WTC11 (cell line): ENCODE measurements around the gene ARHGAP44. TPM values are rescaled to one million over a fixed set of nuclear protein-coding genes. Genes with fewer than 3 reads are reported as not detected.

ENCODE experiments used
- ATAC-seq: fragments of 200-7000 bp; cut with Tn5 transposase; 2 replicates; pipeline ENCODE4 v1.10.0; 2021; ENCODE audit warnings: mild to moderate bottlenecking, moderate library complexity
- CTCF ChIA-PET: fragments of 300-600 bp; sonication (Branson Sonifier 250); formaldehyde crosslinking; loops from one replicate; lab custom pipeline; 2021; ENCODE audit warnings: antibody characterized with exemption; lab: Charles Lee
- POLR2A ChIA-PET: fragments of 350-600 bp; sonication (Branson Sonifier 250); formaldehyde crosslinking; loops from one replicate; lab custom pipeline; 2021; ENCODE audit warnings: antibody characterized with exemption; lab: Charles Lee
- DNase-seq: peaks from one replicate; pipeline ENCODE4 v3.0.0; 2021; ENCODE audit warnings: low spot score
- H3K27ac Mint-ChIP-seq: 2 replicates; pipeline ENCODE4 v1.8.0; 2021; ENCODE audit warnings: mixed read lengths
- H3K27me3 Mint-ChIP-seq: 2 replicates; pipeline ENCODE4 v1.8.0; 2021; ENCODE audit warnings: low read depth, mild to moderate bottlenecking, moderate library complexity, mixed read lengths
- H3K36me3 Mint-ChIP-seq: 2 replicates; pipeline ENCODE4 v1.8.0; 2021; ENCODE audit warnings: mixed read lengths
- H3K4me1 Mint-ChIP-seq: 2 replicates; pipeline ENCODE4 v1.8.0; 2022; ENCODE audit warnings: mixed read lengths
- H3K4me3 Mint-ChIP-seq: 2 replicates; pipeline ENCODE4 v1.8.0; 2021; ENCODE audit warnings: mild to moderate bottlenecking, moderate library complexity, mixed read lengths
- H3K9me3 Mint-ChIP-seq: 2 replicates; pipeline ENCODE4 v1.8.0; 2021; ENCODE audit warnings: mixed read lengths
- AR ChIP-seq: fragments of 250-450 bp; sonication (Bioruptor Pico); IDR thresholded peaks from 2 replicates; pipeline ENCODE4 v1.9.0; 2021; ENCODE audit warnings: mild to moderate bottlenecking
- ATF2 ChIP-seq: sonication (generic); formaldehyde crosslinking; IDR thresholded peaks from 2 replicates; pipeline ENCODE4 v1.8.1; 2022; ENCODE audit warnings: low read depth, missing genetic modification reagents, borderline replicate concordance
- CBFB ChIP-seq: sonication (generic); formaldehyde crosslinking; IDR thresholded peaks from 2 replicates; pipeline ENCODE4 v1.8.1; 2022; ENCODE audit warnings: mild to moderate bottlenecking, low read depth, missing genetic modification reagents
- CDX4 ChIP-seq: fragments of 250-450 bp; sonication (Bioruptor Pico); IDR thresholded peaks from 2 replicates; pipeline ENCODE4 v1.9.0; 2021; ENCODE audit warnings: moderate library complexity, mild to moderate bottlenecking, inconsistent platforms, borderline replicate concordance
- ESRRA ChIP-seq: sonication (generic); formaldehyde crosslinking; IDR thresholded peaks from 2 replicates; pipeline ENCODE4 v1.8.1; 2022; ENCODE audit warnings: mild to moderate bottlenecking, missing genetic modification reagents, borderline replicate concordance
- FOXK1 ChIP-seq: sonication (generic); formaldehyde crosslinking; IDR thresholded peaks from 2 replicates; pipeline ENCODE4 v1.8.0; 2022; ENCODE audit warnings: mild to moderate bottlenecking, moderate library complexity, missing genetic modification reagents
- GABPB1 ChIP-seq: sonication (generic); formaldehyde crosslinking; IDR thresholded peaks from 2 replicates; pipeline ENCODE4 v1.8.1; 2023; ENCODE audit warnings: mild to moderate bottlenecking, missing genetic modification reagents
- HMGXB4 ChIP-seq: sonication (generic); formaldehyde crosslinking; IDR thresholded peaks from 2 replicates; pipeline ENCODE4 v1.8.1; 2023; ENCODE audit warnings: mild to moderate bottlenecking, moderate library complexity, missing genetic modification reagents
- IRF1 ChIP-seq: sonication (generic); formaldehyde crosslinking; IDR thresholded peaks from 2 replicates; pipeline ENCODE4 v1.8.0; 2023; ENCODE audit warnings: missing genetic modification reagents
- NFATC4 ChIP-seq: fragments of 250-450 bp; sonication (Bioruptor Pico); IDR thresholded peaks from 2 replicates; pipeline ENCODE4 v1.9.0; 2021; ENCODE audit warnings: mild to moderate bottlenecking
- NFYB ChIP-seq: sonication (generic); formaldehyde crosslinking; conservative IDR thresholded peaks from 2 replicates; pipeline ENCODE4 v1.8.0; 2022; ENCODE audit warnings: low read depth, missing genetic modification reagents
- NR1H2 ChIP-seq: sonication (generic); formaldehyde crosslinking; IDR thresholded peaks from 2 replicates; pipeline ENCODE4 v1.9.0; 2021; ENCODE audit warnings: mild to moderate bottlenecking, moderate library complexity, missing genetic modification reagents
- NR2C2 ChIP-seq: sonication (generic); formaldehyde crosslinking; IDR thresholded peaks from 2 replicates; pipeline ENCODE4 v1.8.0; 2022; ENCODE audit warnings: mild to moderate bottlenecking, missing genetic modification reagents
- NR3C1 ChIP-seq: sonication (generic); formaldehyde crosslinking; conservative IDR thresholded peaks from 2 replicates; pipeline ENCODE4 v1.8.1; 2023; ENCODE audit warnings: low read depth, mild to moderate bottlenecking, missing genetic modification reagents
- OVOL2 ChIP-seq: fragments of 250-450 bp; sonication (Bioruptor Pico); IDR thresholded peaks from 2 replicates; pipeline ENCODE4 v1.9.0; 2021; ENCODE audit warnings: mild to moderate bottlenecking, borderline replicate concordance
- TCF7 ChIP-seq: sonication (generic); formaldehyde crosslinking; IDR thresholded peaks from 2 replicates; pipeline ENCODE4 v1.8.0; 2022; ENCODE audit warnings: mild to moderate bottlenecking, low read depth, missing genetic modification reagents, moderate library complexity
- ZNF121 ChIP-seq: sonication (generic); formaldehyde crosslinking; IDR thresholded peaks from 2 replicates; pipeline ENCODE4 v1.8.0; 2023; ENCODE audit warnings: missing genetic modification reagents
- ZNF416 ChIP-seq: fragments of 250-450 bp; sonication (Bioruptor Pico); IDR thresholded peaks from 2 replicates; pipeline ENCODE4 v1.9.0; 2021; ENCODE audit warnings: mild to moderate bottlenecking, inconsistent platforms
- total RNA-seq: library from RNA; stranded (reverse); gene quantifications from 3 replicates; pipeline ENCODE4 v1.2.3, GENCODE V29; 2021
- TF ChIP-seq, protein P1 (sequence below): sonication (generic); formaldehyde crosslinking; IDR thresholded peaks from 2 replicates; pipeline ENCODE4 v1.8.0; 2022; ENCODE audit warnings: missing genetic modification reagents
- TF ChIP-seq, protein P2 (sequence below): sonication (generic); formaldehyde crosslinking; IDR thresholded peaks from 2 replicates; pipeline ENCODE4 v1.8.1; 2022; ENCODE audit warnings: mild to moderate bottlenecking, missing genetic modification reagents, moderate library complexity, borderline replicate concordance
- TF ChIP-seq, protein P3 (sequence below): fragments of 200-600 bp; IDR thresholded peaks from 2 replicates; pipeline ENCODE4 v1.8.0; 2022; ENCODE audit warnings: antibody characterized with exemption

Gene ARHGAP44
- total RNA-seq, 1 experiment from 2014 or later: 23.8 TPM

DNA sequence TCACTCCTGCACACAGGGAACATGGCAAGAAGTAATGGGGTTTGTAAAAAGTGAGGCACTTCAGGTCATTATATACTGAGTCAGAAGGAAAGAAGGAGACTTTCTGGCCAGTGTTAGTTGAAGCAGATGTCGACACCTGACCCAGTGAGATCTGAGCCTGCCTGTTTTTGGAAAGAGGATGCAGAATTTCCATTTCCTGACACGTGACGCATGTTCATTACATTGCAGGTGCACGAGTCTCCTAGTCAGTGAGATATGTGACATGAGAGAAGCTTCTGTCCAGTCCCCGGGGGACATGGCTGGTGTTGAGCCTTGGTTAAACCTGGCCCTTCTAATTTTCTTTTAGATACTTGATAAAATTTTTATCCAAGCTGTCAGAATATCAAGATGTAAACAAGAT, 166.2 kb downstream of the ARHGAP44 start:
- peaks cover 79% of the 10 kb centered on the region for H3K36me3 Mint-ChIP-seq
- no peak for TF ChIP-seq TCF7
- no peak for TF ChIP-seq NR2C2 (CRISPR knock-in tag)
- no peak for TF ChIP-seq NFYB
- TF ChIP-seq ESRRA (CRISPR knock-in tag): no peak
- TF ChIP-seq ZNF416 (CRISPR knock-in tag): no peak
- no peak for TF ChIP-seq FOXK1
- TF ChIP-seq, protein P1, sequence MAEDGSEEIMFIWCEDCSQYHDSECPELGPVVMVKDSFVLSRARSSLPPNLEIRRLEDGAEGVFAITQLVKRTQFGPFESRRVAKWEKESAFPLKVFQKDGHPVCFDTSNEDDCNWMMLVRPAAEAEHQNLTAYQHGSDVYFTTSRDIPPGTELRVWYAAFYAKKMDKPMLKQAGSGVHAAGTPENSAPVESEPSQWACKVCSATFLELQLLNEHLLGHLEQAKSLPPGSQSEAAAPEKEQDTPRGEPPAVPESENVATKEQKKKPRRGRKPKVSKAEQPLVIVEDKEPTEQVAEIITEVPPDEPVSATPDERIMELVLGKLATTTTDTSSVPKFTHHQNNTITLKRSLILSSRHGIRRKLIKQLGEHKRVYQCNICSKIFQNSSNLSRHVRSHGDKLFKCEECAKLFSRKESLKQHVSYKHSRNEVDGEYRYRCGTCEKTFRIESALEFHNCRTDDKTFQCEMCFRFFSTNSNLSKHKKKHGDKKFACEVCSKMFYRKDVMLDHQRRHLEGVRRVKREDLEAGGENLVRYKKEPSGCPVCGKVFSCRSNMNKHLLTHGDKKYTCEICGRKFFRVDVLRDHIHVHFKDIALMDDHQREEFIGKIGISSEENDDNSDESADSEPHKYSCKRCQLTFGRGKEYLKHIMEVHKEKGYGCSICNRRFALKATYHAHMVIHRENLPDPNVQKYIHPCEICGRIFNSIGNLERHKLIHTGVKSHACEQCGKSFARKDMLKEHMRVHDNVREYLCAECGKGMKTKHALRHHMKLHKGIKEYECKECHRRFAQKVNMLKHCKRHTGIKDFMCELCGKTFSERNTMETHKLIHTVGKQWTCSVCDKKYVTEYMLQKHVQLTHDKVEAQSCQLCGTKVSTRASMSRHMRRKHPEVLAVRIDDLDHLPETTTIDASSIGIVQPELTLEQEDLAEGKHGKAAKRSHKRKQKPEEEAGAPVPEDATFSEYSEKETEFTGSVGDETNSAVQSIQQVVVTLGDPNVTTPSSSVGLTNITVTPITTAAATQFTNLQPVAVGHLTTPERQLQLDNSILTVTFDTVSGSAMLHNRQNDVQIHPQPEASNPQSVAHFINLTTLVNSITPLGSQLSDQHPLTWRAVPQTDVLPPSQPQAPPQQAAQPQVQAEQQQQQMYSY (CRISPR knock-in tag): no peak
- no peak for TF ChIP-seq GABPB1 (CRISPR knock-in tag)
- no peak for TF ChIP-seq HMGXB4 (CRISPR knock-in tag)
- no peak for TF ChIP-seq NR3C1 (CRISPR knock-in tag)
- TF ChIP-seq OVOL2: no peak
- TF ChIP-seq, protein P2, sequence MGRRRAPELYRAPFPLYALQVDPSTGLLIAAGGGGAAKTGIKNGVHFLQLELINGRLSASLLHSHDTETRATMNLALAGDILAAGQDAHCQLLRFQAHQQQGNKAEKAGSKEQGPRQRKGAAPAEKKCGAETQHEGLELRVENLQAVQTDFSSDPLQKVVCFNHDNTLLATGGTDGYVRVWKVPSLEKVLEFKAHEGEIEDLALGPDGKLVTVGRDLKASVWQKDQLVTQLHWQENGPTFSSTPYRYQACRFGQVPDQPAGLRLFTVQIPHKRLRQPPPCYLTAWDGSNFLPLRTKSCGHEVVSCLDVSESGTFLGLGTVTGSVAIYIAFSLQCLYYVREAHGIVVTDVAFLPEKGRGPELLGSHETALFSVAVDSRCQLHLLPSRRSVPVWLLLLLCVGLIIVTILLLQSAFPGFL (CRISPR knock-in tag): no peak
- no peak overlapping the region for H3K4me3 Mint-ChIP-seq

DNA sequence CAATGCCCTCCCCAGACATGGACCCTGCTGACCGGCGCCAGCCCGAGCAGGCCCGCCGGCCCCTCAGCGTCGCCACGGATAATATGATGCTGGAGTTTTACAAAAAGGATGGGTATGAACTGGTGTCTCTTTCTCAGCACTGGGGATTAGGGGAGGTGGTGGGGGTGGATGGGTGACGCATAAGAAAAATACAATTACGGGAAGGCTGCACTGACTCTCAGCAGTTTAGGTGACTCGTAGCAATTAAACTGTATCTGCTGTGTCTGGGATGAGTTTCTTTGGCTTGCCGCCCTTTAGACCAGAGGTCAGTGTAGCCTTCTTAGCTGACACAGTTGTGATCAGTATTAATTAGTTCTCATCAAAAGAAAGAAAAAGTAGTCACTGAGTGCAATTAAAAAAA, 169.5 kb downstream of the ARHGAP44 start:
- POLR2A ChIA-PET: no interaction called here
- DNase-seq (no peak), ATAC-seq (no peak)
- Mint-ChIP-seq H3K4me1 (no peaks in the 10 kb centered on the region), H3K4me3 (no peak overlapping the region), H3K27ac (no peak overlapping the region), H3K36me3 (peaks cover 62% of the 10 kb centered on the region), H3K27me3 (no peaks in the 10 kb centered on the region), H3K9me3 (peaks cover 12% of the 10 kb centered on the region)
- CTCF ChIA-PET: no interaction called here
- no peak for TF ChIP-seq ZNF121 (CRISPR knock-in tag)
- no peak for TF ChIP-seq AR (CRISPR knock-in tag)
- TF ChIP-seq CBFB (CRISPR knock-in tag): no peak
- no peak for TF ChIP-seq NR1H2 (CRISPR knock-in tag)
- TF ChIP-seq, protein P3, sequence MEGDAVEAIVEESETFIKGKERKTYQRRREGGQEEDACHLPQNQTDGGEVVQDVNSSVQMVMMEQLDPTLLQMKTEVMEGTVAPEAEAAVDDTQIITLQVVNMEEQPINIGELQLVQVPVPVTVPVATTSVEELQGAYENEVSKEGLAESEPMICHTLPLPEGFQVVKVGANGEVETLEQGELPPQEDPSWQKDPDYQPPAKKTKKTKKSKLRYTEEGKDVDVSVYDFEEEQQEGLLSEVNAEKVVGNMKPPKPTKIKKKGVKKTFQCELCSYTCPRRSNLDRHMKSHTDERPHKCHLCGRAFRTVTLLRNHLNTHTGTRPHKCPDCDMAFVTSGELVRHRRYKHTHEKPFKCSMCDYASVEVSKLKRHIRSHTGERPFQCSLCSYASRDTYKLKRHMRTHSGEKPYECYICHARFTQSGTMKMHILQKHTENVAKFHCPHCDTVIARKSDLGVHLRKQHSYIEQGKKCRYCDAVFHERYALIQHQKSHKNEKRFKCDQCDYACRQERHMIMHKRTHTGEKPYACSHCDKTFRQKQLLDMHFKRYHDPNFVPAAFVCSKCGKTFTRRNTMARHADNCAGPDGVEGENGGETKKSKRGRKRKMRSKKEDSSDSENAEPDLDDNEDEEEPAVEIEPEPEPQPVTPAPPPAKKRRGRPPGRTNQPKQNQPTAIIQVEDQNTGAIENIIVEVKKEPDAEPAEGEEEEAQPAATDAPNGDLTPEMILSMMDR: no peak
- TF ChIP-seq NFATC4: no peak
- TF ChIP-seq ATF2 (CRISPR knock-in tag): no peak
- no peak for TF ChIP-seq IRF1
- no peak for TF ChIP-seq CDX4 (CRISPR knock-in tag)

More for the DNA sequence above, 166.2 kb downstream of the ARHGAP44 start:
- ChIA-PET CTCF (no interaction called here), POLR2A (no interaction called here)
- no peak overlapping the region for H3K27ac Mint-ChIP-seq
- DNase-seq (no peak), ATAC-seq (no peak)
- H3K4me1 Mint-ChIP-seq: no peaks in the 10 kb centered on the region
- peaks cover 12% of the 10 kb centered on the region for H3K9me3 Mint-ChIP-seq
- H3K27me3 Mint-ChIP-seq: no peaks in the 10 kb centered on the region
